GM23338 (cell line): ENCODE data around the gene UBALD1.

Experiments used
- CREB1 ChIP-seq: fragments of 250-450 bp; sonication (Bioruptor Pico); IDR thresholded peaks from 2 replicates; pipeline ENCODE4 v1.5.0; 2020; ENCODE audit warnings: low read depth, mild to moderate bottlenecking, moderate library complexity
- EZH2 ChIP-seq: fragments of 200-600 bp; sonication (generic); IDR thresholded peaks from one replicate; pipeline ENCODE4 v1.8.0; 2017; ENCODE audit warnings: antibody characterized with exemption, mild to moderate bottlenecking, low read depth; ENCODE audit not compliant: unreplicated experiment
- EZH2phosphoT487 ChIP-seq: fragments of 200-600 bp; sonication (generic); IDR thresholded peaks from one replicate; pipeline ENCODE4 v1.8.1; 2018; ENCODE audit warnings: antibody characterized with exemption; ENCODE audit not compliant: unreplicated experiment
- JUNB ChIP-seq: IDR thresholded peaks from one replicate; pipeline ENCODE4 v1.6.1; 2016; ENCODE audit warnings: antibody characterized with exemption; ENCODE audit not compliant: unreplicated experiment
- NANOG ChIP-seq: IDR thresholded peaks from 2 replicates; pipeline ENCODE4 v1.6.1; 2016; ENCODE audit warnings: antibody characterized with exemption, borderline replicate concordance
- POLR2AphosphoS5 ChIP-seq: IDR thresholded peaks from 2 replicates; pipeline ENCODE4 v1.6.1; 2016; ENCODE audit warnings: antibody characterized with exemption, low read depth
- TF ChIP-seq, protein P1 (sequence below), 2 experiments: fragments of 200-600 bp in 1 of 2; sonication (generic) in 1 of 2; conservative IDR thresholded peaks; 2 replicates each; pipeline versions ENCODE4 v1.5.1 to v1.6.1; 2016 to 2017; ENCODE audit warnings: antibody characterized with exemption in 2 of 2, low read depth in 2 of 2, mild to moderate bottlenecking in 2 of 2, moderate library complexity in 1 of 2
- TF ChIP-seq, protein P2 (sequence below): IDR thresholded peaks from one replicate; pipeline ENCODE4 v1.6.1; 2018; ENCODE audit warnings: antibody characterized with exemption; ENCODE audit not compliant: unreplicated experiment
- TF ChIP-seq, protein P3 (sequence below): fragments of 250-450 bp; sonication (Bioruptor Pico); IDR thresholded peaks from 2 replicates; pipeline ENCODE4 v1.5.0; 2020; ENCODE audit warnings: mild to moderate bottlenecking, moderate library complexity

DNA sequence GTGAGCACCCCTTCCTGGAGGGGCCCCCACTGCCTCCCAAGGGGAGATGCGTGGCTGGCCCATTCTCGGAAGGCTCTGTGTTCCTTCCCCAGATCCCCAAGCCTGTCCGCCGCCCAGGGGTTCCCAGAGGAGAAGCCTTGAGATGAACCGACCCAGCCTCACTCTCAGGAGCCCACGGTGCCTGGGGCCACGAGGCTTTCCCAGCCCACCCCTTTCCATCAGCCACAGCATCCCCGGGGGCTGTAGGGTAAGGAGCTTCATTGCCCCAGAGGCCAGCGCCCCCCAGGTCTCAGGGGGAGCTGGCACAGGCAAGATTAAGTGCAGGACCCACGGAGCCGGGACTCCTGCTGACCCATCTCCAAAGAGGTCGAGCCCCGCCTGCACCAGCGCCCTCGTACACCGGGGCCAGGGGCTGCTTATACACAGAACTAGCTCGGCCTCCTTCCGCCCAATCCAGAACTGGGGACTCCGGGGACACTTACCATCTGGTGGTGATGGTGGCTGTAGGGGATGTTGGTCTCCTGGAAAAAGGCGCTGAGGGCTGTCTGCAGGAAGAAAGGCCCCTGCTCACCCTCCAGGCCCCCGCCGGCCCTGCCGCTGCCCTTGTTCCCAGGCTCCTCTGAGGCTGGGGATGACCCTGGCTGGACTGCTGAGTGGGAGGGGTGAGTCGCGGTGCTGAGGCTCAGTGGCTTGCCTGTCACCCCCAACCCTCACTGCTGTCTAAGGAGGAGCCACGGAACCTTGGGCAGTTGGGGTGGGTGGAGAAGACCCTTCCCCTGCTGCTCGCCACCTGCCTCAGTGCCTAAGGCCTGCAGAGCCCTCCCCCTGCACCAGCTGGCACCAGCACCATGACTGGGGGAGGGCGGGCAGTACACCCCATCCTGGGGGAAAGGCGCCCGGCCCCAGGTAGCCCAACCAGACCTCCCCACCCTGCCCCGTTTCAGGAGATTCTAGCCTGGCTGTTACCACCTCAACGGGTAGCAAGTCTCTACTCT lies 4.4 kb downstream of the UBALD1 start:
- TF ChIP-seq CREB1 (CRISPR knock-in tag) (no peak), EZH2 (no peak), POLR2AphosphoS5 (no peak), EZH2phosphoT487 (no peak), JUNB (no peak), NANOG (no peak)
- TF ChIP-seq, protein P1, sequence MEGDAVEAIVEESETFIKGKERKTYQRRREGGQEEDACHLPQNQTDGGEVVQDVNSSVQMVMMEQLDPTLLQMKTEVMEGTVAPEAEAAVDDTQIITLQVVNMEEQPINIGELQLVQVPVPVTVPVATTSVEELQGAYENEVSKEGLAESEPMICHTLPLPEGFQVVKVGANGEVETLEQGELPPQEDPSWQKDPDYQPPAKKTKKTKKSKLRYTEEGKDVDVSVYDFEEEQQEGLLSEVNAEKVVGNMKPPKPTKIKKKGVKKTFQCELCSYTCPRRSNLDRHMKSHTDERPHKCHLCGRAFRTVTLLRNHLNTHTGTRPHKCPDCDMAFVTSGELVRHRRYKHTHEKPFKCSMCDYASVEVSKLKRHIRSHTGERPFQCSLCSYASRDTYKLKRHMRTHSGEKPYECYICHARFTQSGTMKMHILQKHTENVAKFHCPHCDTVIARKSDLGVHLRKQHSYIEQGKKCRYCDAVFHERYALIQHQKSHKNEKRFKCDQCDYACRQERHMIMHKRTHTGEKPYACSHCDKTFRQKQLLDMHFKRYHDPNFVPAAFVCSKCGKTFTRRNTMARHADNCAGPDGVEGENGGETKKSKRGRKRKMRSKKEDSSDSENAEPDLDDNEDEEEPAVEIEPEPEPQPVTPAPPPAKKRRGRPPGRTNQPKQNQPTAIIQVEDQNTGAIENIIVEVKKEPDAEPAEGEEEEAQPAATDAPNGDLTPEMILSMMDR (conservative IDR thresholded peaks at IDR 0.05; ENCODE audit: low read depth in 2 of 2): no peak
- TF ChIP-seq, protein P2, sequence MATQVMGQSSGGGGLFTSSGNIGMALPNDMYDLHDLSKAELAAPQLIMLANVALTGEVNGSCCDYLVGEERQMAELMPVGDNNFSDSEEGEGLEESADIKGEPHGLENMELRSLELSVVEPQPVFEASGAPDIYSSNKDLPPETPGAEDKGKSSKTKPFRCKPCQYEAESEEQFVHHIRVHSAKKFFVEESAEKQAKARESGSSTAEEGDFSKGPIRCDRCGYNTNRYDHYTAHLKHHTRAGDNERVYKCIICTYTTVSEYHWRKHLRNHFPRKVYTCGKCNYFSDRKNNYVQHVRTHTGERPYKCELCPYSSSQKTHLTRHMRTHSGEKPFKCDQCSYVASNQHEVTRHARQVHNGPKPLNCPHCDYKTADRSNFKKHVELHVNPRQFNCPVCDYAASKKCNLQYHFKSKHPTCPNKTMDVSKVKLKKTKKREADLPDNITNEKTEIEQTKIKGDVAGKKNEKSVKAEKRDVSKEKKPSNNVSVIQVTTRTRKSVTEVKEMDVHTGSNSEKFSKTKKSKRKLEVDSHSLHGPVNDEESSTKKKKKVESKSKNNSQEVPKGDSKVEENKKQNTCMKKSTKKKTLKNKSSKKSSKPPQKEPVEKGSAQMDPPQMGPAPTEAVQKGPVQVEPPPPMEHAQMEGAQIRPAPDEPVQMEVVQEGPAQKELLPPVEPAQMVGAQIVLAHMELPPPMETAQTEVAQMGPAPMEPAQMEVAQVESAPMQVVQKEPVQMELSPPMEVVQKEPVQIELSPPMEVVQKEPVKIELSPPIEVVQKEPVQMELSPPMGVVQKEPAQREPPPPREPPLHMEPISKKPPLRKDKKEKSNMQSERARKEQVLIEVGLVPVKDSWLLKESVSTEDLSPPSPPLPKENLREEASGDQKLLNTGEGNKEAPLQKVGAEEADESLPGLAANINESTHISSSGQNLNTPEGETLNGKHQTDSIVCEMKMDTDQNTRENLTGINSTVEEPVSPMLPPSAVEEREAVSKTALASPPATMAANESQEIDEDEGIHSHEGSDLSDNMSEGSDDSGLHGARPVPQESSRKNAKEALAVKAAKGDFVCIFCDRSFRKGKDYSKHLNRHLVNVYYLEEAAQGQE: no peak
- TF ChIP-seq, protein P3, sequence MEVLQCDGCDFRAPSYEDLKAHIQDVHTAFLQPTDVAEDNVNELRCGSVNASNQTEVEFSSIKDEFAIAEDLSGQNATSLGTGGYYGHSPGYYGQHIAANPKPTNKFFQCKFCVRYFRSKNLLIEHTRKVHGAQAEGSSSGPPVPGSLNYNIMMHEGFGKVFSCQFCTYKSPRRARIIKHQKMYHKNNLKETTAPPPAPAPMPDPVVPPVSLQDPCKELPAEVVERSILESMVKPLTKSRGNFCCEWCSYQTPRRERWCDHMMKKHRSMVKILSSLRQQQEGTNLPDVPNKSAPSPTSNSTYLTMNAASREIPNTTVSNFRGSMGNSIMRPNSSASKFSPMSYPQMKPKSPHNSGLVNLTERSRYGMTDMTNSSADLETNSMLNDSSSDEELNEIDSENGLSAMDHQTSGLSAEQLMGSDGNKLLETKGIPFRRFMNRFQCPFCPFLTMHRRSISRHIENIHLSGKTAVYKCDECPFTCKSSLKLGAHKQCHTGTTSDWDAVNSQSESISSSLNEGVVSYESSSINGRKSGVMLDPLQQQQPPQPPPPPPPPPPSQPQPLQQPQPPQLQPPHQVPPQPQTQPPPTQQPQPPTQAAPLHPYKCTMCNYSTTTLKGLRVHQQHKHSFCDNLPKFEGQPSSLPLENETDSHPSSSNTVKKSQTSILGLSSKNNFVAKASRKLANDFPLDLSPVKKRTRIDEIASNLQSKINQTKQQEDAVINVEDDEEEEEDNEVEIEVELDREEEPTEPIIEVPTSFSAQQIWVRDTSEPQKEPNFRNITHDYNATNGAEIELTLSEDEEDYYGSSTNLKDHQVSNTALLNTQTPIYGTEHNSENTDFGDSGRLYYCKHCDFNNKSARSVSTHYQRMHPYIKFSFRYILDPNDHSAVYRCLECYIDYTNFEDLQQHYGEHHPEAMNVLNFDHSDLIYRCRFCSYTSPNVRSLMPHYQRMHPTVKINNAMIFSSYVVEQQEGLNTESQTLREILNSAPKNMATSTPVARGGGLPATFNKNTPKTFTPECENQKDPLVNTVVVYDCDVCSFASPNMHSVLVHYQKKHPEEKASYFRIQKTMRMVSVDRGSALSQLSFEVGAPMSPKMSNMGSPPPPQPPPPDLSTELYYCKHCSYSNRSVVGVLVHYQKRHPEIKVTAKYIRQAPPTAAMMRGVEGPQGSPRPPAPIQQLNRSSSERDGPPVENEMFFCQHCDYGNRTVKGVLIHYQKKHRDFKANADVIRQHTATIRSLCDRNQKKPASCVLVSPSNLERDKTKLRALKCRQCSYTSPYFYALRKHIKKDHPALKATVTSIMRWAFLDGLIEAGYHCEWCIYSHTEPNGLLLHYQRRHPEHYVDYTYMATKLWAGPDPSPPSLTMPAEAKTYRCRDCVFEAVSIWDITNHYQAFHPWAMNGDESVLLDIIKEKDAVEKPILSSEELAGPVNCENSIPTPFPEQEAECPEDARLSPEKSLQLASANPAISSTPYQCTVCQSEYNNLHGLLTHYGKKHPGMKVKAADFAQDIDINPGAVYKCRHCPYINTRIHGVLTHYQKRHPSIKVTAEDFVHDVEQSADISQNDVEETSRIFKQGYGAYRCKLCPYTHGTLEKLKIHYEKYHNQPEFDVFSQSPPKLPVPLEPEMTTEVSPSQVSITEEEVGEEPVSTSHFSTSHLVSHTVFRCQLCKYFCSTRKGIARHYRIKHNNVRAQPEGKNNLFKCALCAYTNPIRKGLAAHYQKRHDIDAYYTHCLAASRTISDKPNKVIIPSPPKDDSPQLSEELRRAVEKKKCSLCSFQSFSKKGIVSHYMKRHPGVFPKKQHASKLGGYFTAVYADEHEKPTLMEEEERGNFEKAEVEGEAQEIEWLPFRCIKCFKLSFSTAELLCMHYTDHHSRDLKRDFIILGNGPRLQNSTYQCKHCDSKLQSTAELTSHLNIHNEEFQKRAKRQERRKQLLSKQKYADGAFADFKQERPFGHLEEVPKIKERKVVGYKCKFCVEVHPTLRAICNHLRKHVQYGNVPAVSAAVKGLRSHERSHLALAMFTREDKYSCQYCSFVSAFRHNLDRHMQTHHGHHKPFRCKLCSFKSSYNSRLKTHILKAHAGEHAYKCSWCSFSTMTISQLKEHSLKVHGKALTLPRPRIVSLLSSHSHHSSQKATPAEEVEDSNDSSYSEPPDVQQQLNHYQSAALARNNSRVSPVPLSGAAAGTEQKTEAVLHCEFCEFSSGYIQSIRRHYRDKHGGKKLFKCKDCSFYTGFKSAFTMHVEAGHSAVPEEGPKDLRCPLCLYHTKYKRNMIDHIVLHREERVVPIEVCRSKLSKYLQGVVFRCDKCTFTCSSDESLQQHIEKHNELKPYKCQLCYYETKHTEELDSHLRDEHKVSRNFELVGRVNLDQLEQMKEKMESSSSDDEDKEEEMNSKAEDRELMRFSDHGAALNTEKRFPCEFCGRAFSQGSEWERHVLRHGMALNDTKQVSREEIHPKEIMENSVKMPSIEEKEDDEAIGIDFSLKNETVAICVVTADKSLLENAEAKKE (CRISPR knock-in tag): no peak
